Brain microvascular endothelial cell (primary cell): ENCODE measurements around the gene ARL8B.

Experiments
- DNase-seq: peaks from one replicate; pipeline ENCODE4 v3.0.0-alpha.2; 2020
- H3K27ac ChIP-seq: fragments of 250-450 bp; sonication (Bioruptor Pico); 2 replicates; pipeline ENCODE4 v1.5.1; 2020; ENCODE audit warnings: mild to moderate bottlenecking, moderate library complexity
- H3K27me3 ChIP-seq: fragments of 250-450 bp; sonication (Bioruptor Pico); replicated peaks from 2 replicates; pipeline ENCODE4 v1.5.1; 2020; ENCODE audit warnings: mild to moderate bottlenecking
- H3K36me3 ChIP-seq: fragments of 250-450 bp; sonication (Bioruptor Pico); replicated peaks from 2 replicates; pipeline ENCODE4 v1.5.1; 2020; ENCODE audit warnings: mild to moderate bottlenecking
- H3K4me3 ChIP-seq: 2 replicates; pipeline ENCODE4 v1.5.1; 2011; ENCODE audit warnings: low read depth, mild to moderate bottlenecking, control low read depth, low read length, moderate library complexity
- in situ Hi-C: cut with HindIII; loops from 2 replicates; pipeline ENCODE4 v1.10.0; 2017; ENCODE audit warnings: low sequenced_read_pairs, low pct_ligation_motif_present
- TF ChIP-seq, protein P1 (sequence below): IDR thresholded peaks from 2 replicates; pipeline ENCODE4 v1.5.1; 2011; ENCODE audit warnings: low read depth, mild to moderate bottlenecking, moderate library complexity, low read length, control low read depth, inconsistent platforms; ENCODE audit errors: missing control alignments

The ARL8B gene

GRCh38 chr3:5116538-5116937, 5.6 kb upstream of the ARL8B start:
- no peak for DNase-seq
- H3K27ac ChIP-seq: no peak overlapping the region
- no peaks in the 10 kb centered on the region for H3K27me3 ChIP-seq
- no peak overlapping the region for H3K4me3 ChIP-seq
- in situ Hi-C loops: no loop called here
- TF ChIP-seq, protein P1, sequence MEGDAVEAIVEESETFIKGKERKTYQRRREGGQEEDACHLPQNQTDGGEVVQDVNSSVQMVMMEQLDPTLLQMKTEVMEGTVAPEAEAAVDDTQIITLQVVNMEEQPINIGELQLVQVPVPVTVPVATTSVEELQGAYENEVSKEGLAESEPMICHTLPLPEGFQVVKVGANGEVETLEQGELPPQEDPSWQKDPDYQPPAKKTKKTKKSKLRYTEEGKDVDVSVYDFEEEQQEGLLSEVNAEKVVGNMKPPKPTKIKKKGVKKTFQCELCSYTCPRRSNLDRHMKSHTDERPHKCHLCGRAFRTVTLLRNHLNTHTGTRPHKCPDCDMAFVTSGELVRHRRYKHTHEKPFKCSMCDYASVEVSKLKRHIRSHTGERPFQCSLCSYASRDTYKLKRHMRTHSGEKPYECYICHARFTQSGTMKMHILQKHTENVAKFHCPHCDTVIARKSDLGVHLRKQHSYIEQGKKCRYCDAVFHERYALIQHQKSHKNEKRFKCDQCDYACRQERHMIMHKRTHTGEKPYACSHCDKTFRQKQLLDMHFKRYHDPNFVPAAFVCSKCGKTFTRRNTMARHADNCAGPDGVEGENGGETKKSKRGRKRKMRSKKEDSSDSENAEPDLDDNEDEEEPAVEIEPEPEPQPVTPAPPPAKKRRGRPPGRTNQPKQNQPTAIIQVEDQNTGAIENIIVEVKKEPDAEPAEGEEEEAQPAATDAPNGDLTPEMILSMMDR: no peak
- no peaks in the 10 kb centered on the region for H3K36me3 ChIP-seq

DNA sequence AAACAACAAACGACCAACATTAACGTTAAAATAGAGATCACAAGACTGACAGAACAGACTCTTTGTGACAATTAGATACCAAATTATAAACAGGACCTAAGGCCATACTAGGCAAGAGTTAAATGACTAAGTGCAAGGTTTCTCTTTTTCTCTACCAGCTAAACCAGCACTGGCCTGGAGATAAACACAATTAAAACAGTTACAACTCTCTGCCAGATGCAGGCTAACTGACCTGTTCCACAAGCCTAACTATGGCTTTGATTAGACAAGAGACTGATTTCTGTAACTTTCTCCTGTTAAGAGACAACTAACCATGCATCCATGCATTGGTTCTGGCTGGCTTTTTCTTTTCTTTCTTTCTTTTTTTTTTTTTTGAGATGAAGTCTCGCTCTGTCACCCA, 1.6 kb upstream of the ARL8B start:
- H3K36me3 ChIP-seq: peaks cover 5% of the 10 kb centered on the region
- no peaks in the 10 kb centered on the region for H3K27me3 ChIP-seq
- TF ChIP-seq, protein P1: no peak
- H3K27ac ChIP-seq: no peak overlapping the region
- DNase-seq: no peak
- in situ Hi-C loops: no loop called here
- no peak overlapping the region for H3K4me3 ChIP-seq

DNA sequence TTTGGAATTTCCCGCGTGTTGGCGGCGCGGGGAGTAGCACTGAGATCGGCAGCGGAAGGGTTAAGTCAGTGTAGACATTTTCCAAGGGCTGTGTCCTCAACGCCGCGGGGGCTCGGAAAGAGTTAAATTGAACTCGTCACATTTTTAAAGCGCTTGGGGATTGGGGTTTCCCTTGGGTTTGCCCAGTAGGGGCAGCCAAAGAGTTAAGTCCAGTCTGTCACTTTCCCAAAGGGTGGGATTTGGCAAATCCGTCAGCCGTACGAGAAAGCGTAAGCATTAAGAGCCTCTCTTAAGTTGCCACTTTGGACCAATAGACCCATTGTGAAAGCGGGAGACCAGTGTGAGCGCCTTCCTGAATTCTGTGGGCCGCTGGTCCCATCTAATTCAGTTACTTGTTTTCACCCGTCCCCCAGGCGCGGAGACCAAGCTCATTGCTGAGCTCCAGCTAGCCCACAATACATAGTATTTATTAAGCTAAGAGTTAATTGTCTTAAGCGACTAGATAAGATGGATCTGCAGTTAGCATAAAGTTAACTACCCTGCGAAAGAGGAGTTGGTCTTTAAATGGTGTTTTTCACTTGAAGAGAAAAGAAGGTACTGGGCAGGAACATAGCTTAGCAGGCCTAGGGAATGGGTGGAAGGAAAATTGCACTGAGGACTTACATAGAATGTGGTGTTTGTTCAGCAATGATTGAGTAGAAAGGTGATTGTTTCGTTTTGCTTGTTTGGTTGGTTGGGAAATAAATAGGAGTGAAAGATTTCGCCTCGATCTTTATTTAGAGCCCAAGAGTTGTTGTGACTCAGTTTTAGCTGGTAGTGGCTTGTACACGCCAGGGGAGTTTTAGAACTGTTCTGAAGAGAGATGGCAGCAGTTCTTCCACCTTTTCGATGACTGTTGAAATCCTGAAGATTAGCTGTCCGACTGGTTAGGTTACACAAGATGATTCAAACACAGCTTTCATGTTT, 932 bp downstream of the ARL8B start:
- TF ChIP-seq, protein P1: no peak
- Histone ChIP-seq H3K27ac (peak overlapping the region; percentile 94), H3K36me3 (peaks cover 5% of the 10 kb centered on the region), H3K27me3 (no peaks in the 10 kb centered on the region), H3K4me3 (peak overlapping the region; percentile 99)
- in situ Hi-C loops: no loop called here
- DNase-seq: peak; percentile 47

- no peak for DNase-seq
- in situ Hi-C loops: no loop called here
- H3K4me3 ChIP-seq: peak overlapping the region; percentile 99
- H3K36me3 ChIP-seq: peaks cover 5% of the 10 kb centered on the region
- no peak overlapping the region for H3K27ac ChIP-seq
- TF ChIP-seq, protein P1: no peak
- H3K27me3 ChIP-seq: no peaks in the 10 kb centered on the region
These were observed 1.8 kb downstream of the ARL8B start for GRCh38 chr3:5123937-5124336.

GRCh38 chr3:5126586-5126985, 4.5 kb downstream of the ARL8B start:
- DNase-seq: no peak
- in situ Hi-C loops: no loop called here
- H3K27ac ChIP-seq: peak overlapping the region; percentile 33
- no peaks in the 10 kb centered on the region for H3K27me3 ChIP-seq
- H3K36me3 ChIP-seq: peaks cover 5% of the 10 kb centered on the region
- TF ChIP-seq, protein P1: no peak
- H3K4me3 ChIP-seq: no peak overlapping the region
